WI38 (cell line): Measurements from ENCODE around the gene HOXD4.
A peak's percentile ranks its signal among the peaks of the same experiment; 100 is the strongest.

Source experiments
- H3K4me3 ChIP-seq: 2 replicates; pipeline ENCODE4 v1.5.1; 2011; ENCODE audit warnings: low read depth, mild to moderate bottlenecking, control low read depth, low read length
- CTCF ChIP-seq: IDR thresholded peaks from 2 replicates; pipeline ENCODE4 v1.5.1; 2012; ENCODE audit warnings: low read depth, mild to moderate bottlenecking, control low read depth, low read length

Gene HOXD4

GRCh38 chr2:176139661-176140512 lies 11.5 kb upstream of the HOXD4 start:
- peak overlapping the region; percentile 51 for H3K4me3 ChIP-seq
- no peak for TF ChIP-seq CTCF

- peak; percentile 74 for TF ChIP-seq CTCF
- peak overlapping the region; percentile 51 for H3K4me3 ChIP-seq
Observed at GRCh38 chr2:176140513-176141317, 10.6 kb upstream of the HOXD4 start.

GRCh38 chr2:176142281-176142680 lies 9.1 kb upstream of the HOXD4 start:
- no peak overlapping the region for H3K4me3 ChIP-seq
- no peak for TF ChIP-seq CTCF

GRCh38 chr2:176145085-176145969 lies 6.0 kb upstream of the HOXD4 start:
- TF ChIP-seq CTCF: no peak
- H3K4me3 ChIP-seq: no peak overlapping the region

GRCh38 chr2:176146101-176146500 lies 5.2 kb upstream of the HOXD4 start:
- TF ChIP-seq CTCF: no peak
- H3K4me3 ChIP-seq: no peak overlapping the region

GRCh38 chr2:176146645-176147044 lies 4.7 kb upstream of the HOXD4 start:
- H3K4me3 ChIP-seq: no peak overlapping the region
- no peak for TF ChIP-seq CTCF
